HepG2 (cell line): Measurements from ENCODE around the gene DLG3.

Source experiments
- RBAK ChIP-seq: sonication (generic); formaldehyde crosslinking; IDR thresholded peaks from 2 replicates; pipeline ENCODE4 v1.5.1; 2020; ENCODE audit warnings: mild to moderate bottlenecking, missing genetic modification reagents
- TARDBP ChIP-seq: sonication (generic); formaldehyde crosslinking; IDR thresholded peaks from 2 replicates; pipeline ENCODE4 v1.8.0; 2022; ENCODE audit warnings: mild to moderate bottlenecking, missing genetic modification reagents
- ZNF510 ChIP-seq: sonication (generic); formaldehyde crosslinking; IDR thresholded peaks from 2 replicates; pipeline ENCODE4 v1.4.0; 2020; ENCODE audit warnings: low read depth, mild to moderate bottlenecking, missing genetic modification reagents
- TF ChIP-seq, protein P1 (sequence below): sonication (generic); formaldehyde crosslinking; IDR thresholded peaks from 2 replicates; pipeline ENCODE4 v1.4.0; 2020; ENCODE audit warnings: missing genetic modification reagents
- TF ChIP-seq, protein P2 (sequence below): sonication (generic); formaldehyde crosslinking; IDR thresholded peaks from 2 replicates; pipeline ENCODE4 v1.5.0; 2020; ENCODE audit warnings: mild to moderate bottlenecking, missing genetic modification reagents, moderate library complexity

DNA sequence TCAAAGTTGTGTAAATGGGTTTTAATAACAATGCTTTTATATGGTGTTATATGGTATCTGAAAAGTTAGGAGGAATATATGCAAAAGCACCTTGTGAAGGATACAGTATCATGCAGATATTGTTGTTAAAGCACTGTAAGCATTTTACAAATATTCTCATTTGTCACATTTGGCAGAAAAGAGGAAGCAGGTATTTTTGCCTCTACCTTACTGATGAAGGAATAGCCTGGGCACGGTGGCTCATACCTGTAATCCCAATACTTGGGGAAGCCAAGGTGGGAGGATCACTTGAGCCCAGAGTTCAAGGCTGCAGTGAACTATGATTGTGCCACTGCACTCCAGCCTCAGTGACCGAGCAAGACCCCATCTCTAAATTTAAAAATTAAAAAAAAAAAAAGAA is 33.7 kb upstream of the DLG3 start:
- TF ChIP-seq TARDBP (CRISPR knock-in tag) (no peak), RBAK (no peak), ZNF510 (CRISPR knock-in tag) (no peak)
- TF ChIP-seq, protein P1, sequence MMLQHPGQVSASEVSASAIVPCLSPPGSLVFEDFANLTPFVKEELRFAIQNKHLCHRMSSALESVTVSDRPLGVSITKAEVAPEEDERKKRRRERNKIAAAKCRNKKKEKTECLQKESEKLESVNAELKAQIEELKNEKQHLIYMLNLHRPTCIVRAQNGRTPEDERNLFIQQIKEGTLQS (CRISPR knock-in tag) = no peak
- TF ChIP-seq, protein P2, sequence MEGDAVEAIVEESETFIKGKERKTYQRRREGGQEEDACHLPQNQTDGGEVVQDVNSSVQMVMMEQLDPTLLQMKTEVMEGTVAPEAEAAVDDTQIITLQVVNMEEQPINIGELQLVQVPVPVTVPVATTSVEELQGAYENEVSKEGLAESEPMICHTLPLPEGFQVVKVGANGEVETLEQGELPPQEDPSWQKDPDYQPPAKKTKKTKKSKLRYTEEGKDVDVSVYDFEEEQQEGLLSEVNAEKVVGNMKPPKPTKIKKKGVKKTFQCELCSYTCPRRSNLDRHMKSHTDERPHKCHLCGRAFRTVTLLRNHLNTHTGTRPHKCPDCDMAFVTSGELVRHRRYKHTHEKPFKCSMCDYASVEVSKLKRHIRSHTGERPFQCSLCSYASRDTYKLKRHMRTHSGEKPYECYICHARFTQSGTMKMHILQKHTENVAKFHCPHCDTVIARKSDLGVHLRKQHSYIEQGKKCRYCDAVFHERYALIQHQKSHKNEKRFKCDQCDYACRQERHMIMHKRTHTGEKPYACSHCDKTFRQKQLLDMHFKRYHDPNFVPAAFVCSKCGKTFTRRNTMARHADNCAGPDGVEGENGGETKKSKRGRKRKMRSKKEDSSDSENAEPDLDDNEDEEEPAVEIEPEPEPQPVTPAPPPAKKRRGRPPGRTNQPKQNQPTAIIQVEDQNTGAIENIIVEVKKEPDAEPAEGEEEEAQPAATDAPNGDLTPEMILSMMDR (CRISPR knock-in tag) = no peak
